K562 (cell line): ENCODE data around the gene PPM1H.

Experiments used
- CBFB ChIP-seq: sonication (generic); formaldehyde crosslinking; IDR thresholded peaks from 2 replicates; pipeline ENCODE4 v1.4.0; 2020; ENCODE audit warnings: mild to moderate bottlenecking, missing genetic modification reagents
- CHD7 ChIP-seq: fragments of 200-600 bp; sonication (generic); IDR thresholded peaks from one replicate; pipeline ENCODE4 v1.6.1; 2012; ENCODE audit warnings: mild to moderate bottlenecking, low read depth, low read length, inconsistent platforms
- EP300 ChIP-seq: IDR thresholded peaks from 2 replicates; pipeline ENCODE4 v1.6.1; 2012; ENCODE audit warnings: low read length, improper control_type of control experiment
- EZH2 ChIP-seq: IDR thresholded peaks from 2 replicates; pipeline ENCODE4 v1.6.1; 2012; ENCODE audit warnings: low read depth, mild to moderate bottlenecking, inconsistent platforms, low read length, borderline replicate concordance
- RAD21 ChIP-seq, 2 experiments: fragments of 250-450 bp in 1 of 2; fragments of 450-650 bp in 1 of 2; sonication (Bioruptor Pico) in 1 of 2; formaldehyde crosslinking in 1 of 2; IDR thresholded peaks in 1 of 2; conservative IDR thresholded peaks in 1 of 2; 2 replicates each; pipeline versions ENCODE4 v1.4.0 to v1.8.0; 2020 to 2022; ENCODE audit warnings: mild to moderate bottlenecking in 2 of 2, moderate library complexity in 1 of 2
- SIN3B ChIP-seq: fragments of 450-650 bp; IDR thresholded peaks from 2 replicates; pipeline ENCODE4 v1.6.1; 2017; ENCODE audit warnings: low read depth, mild to moderate bottlenecking, moderate library complexity
- TAF1 ChIP-seq: IDR thresholded peaks from 2 replicates; pipeline ENCODE4 v1.6.1; 2011; ENCODE audit warnings: mild to moderate bottlenecking, low read length, moderate library complexity; ENCODE audit not compliant: insufficient read depth, control insufficient read depth, severe bottlenecking; ENCODE audit errors: extremely low read depth

DNA sequence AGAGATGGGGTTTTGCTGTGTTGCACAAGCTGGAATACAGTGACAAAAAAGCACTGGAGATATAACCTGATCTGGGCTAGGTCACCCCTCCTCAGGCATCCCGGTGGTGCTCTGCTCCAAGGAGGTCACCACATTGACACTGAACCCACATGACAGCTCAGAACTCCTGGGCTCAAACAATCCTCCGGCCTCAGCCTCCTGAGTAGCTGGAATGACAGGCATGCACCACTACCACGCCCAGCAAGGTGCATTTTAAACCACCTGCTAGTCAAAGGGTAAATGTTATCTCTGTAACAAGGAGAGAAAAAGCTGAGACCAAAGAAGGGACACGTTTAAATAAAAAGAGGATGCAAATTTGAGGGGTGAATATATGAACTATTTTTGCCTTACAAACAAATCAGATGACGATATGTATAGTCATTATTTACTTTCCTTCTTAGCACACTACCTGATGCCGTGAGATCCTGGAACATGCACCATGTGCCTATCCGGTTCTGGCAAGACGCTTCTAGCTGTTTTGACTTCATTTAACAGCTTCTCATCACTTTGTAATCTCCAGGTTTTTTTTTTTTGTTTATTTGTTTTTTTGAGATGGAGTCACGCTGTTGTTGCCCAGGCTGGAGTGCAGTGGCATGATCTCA lies 135.1 kb downstream of the PPM1H start:
- no peak for TF ChIP-seq SIN3B
- no peak for TF ChIP-seq TAF1
- TF ChIP-seq CHD7: no peak
- no peak for TF ChIP-seq EP300
- no peak for TF ChIP-seq RAD21 (CRISPR knock-in tag; conservative IDR thresholded peaks at IDR 0.05 in 1 of 2, IDR thresholded peaks at IDR 0.05 in 1 of 2)
- no peak for TF ChIP-seq CBFB
- TF ChIP-seq EZH2: no peak
